Endothelial cell of umbilical vein (primary cell): ENCODE results near the gene DDX27. TPM values are rescaled to one million over a fixed set of nuclear protein-coding genes. Genes with fewer than 3 reads are reported as not detected.

Source experiments
- BruUV-seq: library from RNA; stranded (reverse); fragments of 400-500 nt; replicated peaks from 2 replicates; lab custom pipeline; 2021; lab: Mats Ljungman, UMichigan
- CTCF ChIA-PET: fragments of 300-600, 350-600 bp; sonication (Branson Sonifier 250); formaldehyde crosslinking; loops from one replicate; lab custom pipeline; 2021; ENCODE audit warnings: antibody characterized with exemption, inconsistent platforms; lab: Charles Lee
- POLR2A ChIA-PET: fragments of 300-600, 350-600 bp; sonication (Branson Sonifier 250); formaldehyde crosslinking; loops from one replicate; lab custom pipeline; 2021; ENCODE audit warnings: antibody characterized with exemption, inconsistent platforms; lab: Charles Lee
- DNase-seq: peaks from one replicate; pipeline ENCODE4 v3.0.0-alpha.2; 2011; ENCODE audit warnings: low read depth, low spot score
- FAIRE-seq: peaks from 2 replicates; lab custom pipeline; 2011; peaks lifted over from hg19 to GRCh38; lab: Jason Lieb, UNC
- H2AFZ ChIP-seq: 2 replicates; pipeline ENCODE4 v1.6.0; 2012; ENCODE audit warnings: low read depth, low read length, control low read depth, inconsistent platforms
- H3K27ac ChIP-seq: 2 replicates; pipeline ENCODE4 v1.5.1; 2011; ENCODE audit warnings: low read depth, mild to moderate bottlenecking, control low read depth, low read length, moderate library complexity; ENCODE audit not compliant: insufficient read depth
- H3K27me3 ChIP-seq, 2 experiments: 2 replicates each; pipeline versions ENCODE4 v1.6.0 to v1.6.1; 2011; ENCODE audit warnings: low read length in 2 of 2, mixed read lengths in 1 of 2; ENCODE audit not compliant: control insufficient read depth in 2 of 2, insufficient read depth in 2 of 2
- H3K36me3 ChIP-seq, 2 experiments: 2 replicates in 1 of 2; 3 replicates in 1 of 2; pipeline ENCODE4 v1.5.1; 2011; ENCODE audit warnings: low read length in 2 of 2, mild to moderate bottlenecking in 1 of 2, moderate library complexity in 1 of 2; ENCODE audit not compliant: control insufficient read depth in 2 of 2, insufficient read depth in 2 of 2; ENCODE audit errors: extremely low read depth in 1 of 2
- H3K4me1 ChIP-seq: 3 replicates; pipeline ENCODE4 v1.5.1; 2011; ENCODE audit warnings: mild to moderate bottlenecking, low read length; ENCODE audit not compliant: control insufficient read depth, insufficient read depth; ENCODE audit errors: extremely low read depth
- H3K4me2 ChIP-seq: 2 replicates; pipeline ENCODE4 v1.6.1; 2011; ENCODE audit warnings: low read length, control low read depth, mixed read lengths; ENCODE audit not compliant: insufficient read depth
- H3K4me3 ChIP-seq, 3 experiments: fragments of 200-600 bp in 1 of 3; sonication (generic), shearing (Covaris generic) in 1 of 3; replicated peaks in 1 of 3; 2 replicates each; pipeline ENCODE4 v1.5.1; 2011 to 2016; ENCODE audit warnings: control low read depth in 3 of 3, low read length in 3 of 3, mild to moderate bottlenecking in 2 of 3, inconsistent platforms in 1 of 3, low read depth in 1 of 3, moderate library complexity in 1 of 3; ENCODE audit not compliant: insufficient read depth in 1 of 3
- H3K79me2 ChIP-seq: 2 replicates; pipeline ENCODE4 v1.6.0; 2012; ENCODE audit warnings: low read length, inconsistent platforms; ENCODE audit not compliant: control insufficient read depth, insufficient read depth
- H3K9ac ChIP-seq: replicated peaks from 2 replicates; pipeline ENCODE3; 2011; ENCODE audit warnings: low read length, control low read depth; ENCODE audit not compliant: insufficient read depth; ENCODE audit errors: extremely low read depth
- H3K9me1 ChIP-seq: replicated peaks from 3 replicates; pipeline ENCODE4 v1.6.0; 2011; ENCODE audit warnings: mild to moderate bottlenecking, low read length; ENCODE audit not compliant: control insufficient read depth, insufficient read depth; ENCODE audit errors: extremely low read depth
- H3K9me3 ChIP-seq: replicated peaks from 2 replicates; pipeline ENCODE4 v1.5.1; 2012; ENCODE audit warnings: low read length, inconsistent platforms; ENCODE audit not compliant: control insufficient read depth, insufficient read depth
- H4K20me1 ChIP-seq: replicated peaks from 2 replicates; pipeline ENCODE3; 2011; ENCODE audit warnings: mild to moderate bottlenecking, low read length; ENCODE audit not compliant: control insufficient read depth, insufficient read depth; ENCODE audit errors: extremely low read depth
- CTCF ChIP-seq, 2 donors: IDR thresholded peaks; 1 replicate in 1 of 2; 2 replicates in 1 of 2; pipeline ENCODE4 v1.5.1; 2011; ENCODE audit warnings: low read length in 2 of 2, mild to moderate bottlenecking in 2 of 2, moderate library complexity in 2 of 2, control low read depth in 1 of 2, inconsistent platforms in 1 of 2, low read depth in 1 of 2; ENCODE audit not compliant: insufficient read depth in 1 of 2; ENCODE audit errors: extremely low read depth in 1 of 2
- EZH2 ChIP-seq: IDR thresholded peaks from 2 replicates; pipeline ENCODE4 v1.6.1; 2012; ENCODE audit warnings: borderline replicate concordance, low read depth, mild to moderate bottlenecking, moderate library complexity, low read length, inconsistent platforms; ENCODE audit not compliant: severe bottlenecking
- FOS ChIP-seq: IDR thresholded peaks from 2 replicates; pipeline ENCODE4 v1.6.1; 2011; ENCODE audit warnings: mild to moderate bottlenecking, low read length, moderate library complexity, borderline replicate concordance; ENCODE audit not compliant: insufficient read depth
- GATA2 ChIP-seq: IDR thresholded peaks from 2 replicates; pipeline ENCODE4 v1.7.0; 2011; ENCODE audit warnings: low read depth, mild to moderate bottlenecking, moderate library complexity, mixed read lengths, low read length; ENCODE audit not compliant: insufficient read length, insufficient read depth
- JUN ChIP-seq: IDR thresholded peaks from 2 replicates; pipeline ENCODE4 v1.6.1; 2011; ENCODE audit warnings: borderline replicate concordance, low read depth; ENCODE audit not compliant: insufficient read length, insufficient read depth
- MAX ChIP-seq: IDR thresholded peaks from 2 replicates; pipeline ENCODE4 v1.6.1; 2011; ENCODE audit not compliant: insufficient read depth, insufficient read length
- MYC ChIP-seq: IDR thresholded peaks from one replicate; pipeline ENCODE4 v1.6.1; 2011; ENCODE audit warnings: mild to moderate bottlenecking, low read depth, low read length
- POLR2A ChIP-seq: IDR thresholded peaks from 2 replicates; pipeline ENCODE4 v1.6.1; 2012; ENCODE audit warnings: low read depth, mild to moderate bottlenecking, control low read depth, low read length
- POLR2AphosphoS5 ChIP-seq: IDR thresholded peaks from 2 replicates; pipeline ENCODE4 v1.6.1; 2012; ENCODE audit warnings: low read depth, mild to moderate bottlenecking, control low read depth, low read length, moderate library complexity; ENCODE audit not compliant: insufficient read depth
- dilution Hi-C: fragments of 300-500 bp; cut with MboI; formaldehyde crosslinking; loops from one replicate; pipeline ENCODE4 v1.15.0; 2019; ENCODE audit warnings: low sequenced_read_pairs; ENCODE audit not compliant: extremely low pct_ligation_motif_present
- intact Hi-C: fragments of 100-400 bp; cut with micrococcal nuclease; formaldehyde crosslinking; loops from one replicate; pipeline ENCODE4 v1.10.0; 2022
- polyA plus RNA-seq, 4 experiments: library from polyadenylated mRNA; depleted of rRNA in 3 of 4; stranded (reverse) in 3 of 4; unstranded in 1 of 4; fragments of >200 nt; gene quantifications; 2 replicates each; pipeline versions ENCODE4 v1.2.1 to v1.2.3, GENCODE V29; 2011 to 2012; ENCODE audit warnings: missing spikeins in 1 of 4
- total RNA-seq: library from RNA; stranded (reverse); gene quantifications from 2 replicates; pipeline ENCODE4 v1.2.3, GENCODE V29; 2021

Gene DDX27
- total and polyA plus RNA-seq, 2 donors (not counting 3 experiments of a cell fraction or from before 2014, with no cell fraction given), result 24.0 to 25.7 TPM

GRCh38 chr20:49237531-49237930, 18.3 kb downstream of the DDX27 start:
- no peaks in the 10 kb centered on the region for H4K20me1 ChIP-seq
- H3K9me1 ChIP-seq, result no peaks in the 10 kb centered on the region
- FAIRE-seq (no peak), DNase-seq (no peak)
- no peaks in the 10 kb centered on the region for H3K9me3 ChIP-seq
- no peaks in the 10 kb centered on the region for H3K4me1 ChIP-seq
- H3K79me2 ChIP-seq, result no peaks in the 10 kb centered on the region
- dilution Hi-C loops, result no loop called here
- H3K27me3 ChIP-seq, result no peaks in the 10 kb centered on the region
- TF ChIP-seq MYC (no peak), FOS (no peak), JUN (no peak), MAX (no peak), POLR2AphosphoS5 (no peak), POLR2A (no peak), EZH2 (no peak), CTCF (IDR thresholded peaks at IDR 0.05; ENCODE audit: extremely low read depth in 1 of 2, insufficient read depth in 1 of 2, low read depth in 1 of 2, low read length in 2 of 2) (no peak), GATA2 (no peak)
- H3K9ac ChIP-seq, result no peak overlapping the region
- H3K4me3 ChIP-seq, result no peak overlapping the region
- intact Hi-C loops, result no loop called here
- no TSS peak for BruUV-seq
- ChIA-PET CTCF (interaction anchor here (0.7 to 2.8 kb wide), 5 partner anchors 9 to 105 kb away, joined by 3 to 27 read pairs (median 7); no protein-coding TSS in a partner anchor), POLR2A (interaction anchor here (0.5 to 1.1 kb wide), 3 partner anchors 9 to 30 kb away, joined by 3 to 7 read pairs (median 3); partner anchors contain the start of gene DDX27)
- no peak overlapping the region for H3K4me2 ChIP-seq
- no peak overlapping the region for H2AFZ ChIP-seq
- peaks cover 32 to 42% of the 10 kb centered on the region in 2 experiments for H3K36me3 ChIP-seq
- no peak overlapping the region for H3K27ac ChIP-seq
